Heart left ventricle (tissue), 16 donors: ENCODE results near the gene EVC. TPM values are rescaled to one million over a fixed set of nuclear protein-coding genes. Genes with fewer than 3 reads are reported as not detected.

Source experiments
- ATAC-seq, 4 donors: fragments of 200-7000 bp; cut with Tn5 transposase; one replicate each; pipeline ENCODE4 v1.9.1; 2020 to 2022; ENCODE audit warnings: moderate library complexity in 4 of 4, mild to moderate bottlenecking in 3 of 4, moderate number of reproducible peaks in 1 of 4
- DNase-seq, 5 donors: peaks; one replicate each; pipeline ENCODE4 v3.0.0-alpha.2; 2020
- H3K27ac ChIP-seq, 12 donors: fragments of 200-600 bp; sonication (generic) in 4 of 12; one replicate each; pipeline versions ENCODE4 v1.5.0 to v1.8.0; 2016 to 2022; ENCODE audit warnings: mild to moderate bottlenecking in 2 of 12
- H3K27me3 ChIP-seq, 9 donors: fragments of 200-600 bp; sonication (generic) in 2 of 9; one replicate each; pipeline versions ENCODE4 v1.5.1 to v1.8.0; 2016 to 2022; ENCODE audit warnings: mild to moderate bottlenecking in 3 of 9
- H3K36me3 ChIP-seq, 9 donors: fragments of 200-600 bp; sonication (generic) in 2 of 9; one replicate each; pipeline versions ENCODE4 v1.5.0 to v1.8.0; 2018 to 2022; ENCODE audit warnings: mild to moderate bottlenecking in 2 of 9
- H3K4me1 ChIP-seq, 12 donors: fragments of 200-600 bp; sonication (generic) in 4 of 12; one replicate each; pipeline versions ENCODE4 v1.5.0 to v1.8.0; 2016 to 2022; ENCODE audit warnings: mild to moderate bottlenecking in 3 of 12
- H3K4me3 ChIP-seq, 12 donors: fragments of 200-600 bp; sonication (generic) in 4 of 12; one replicate each; pipeline versions ENCODE4 v1.5.0 to v1.8.0; 2017 to 2022; ENCODE audit warnings: mild to moderate bottlenecking in 9 of 12, moderate library complexity in 4 of 12
- H3K9me3 ChIP-seq, 12 donors: fragments of 200-600 bp; sonication (generic) in 4 of 12; one replicate each; pipeline versions ENCODE4 v1.5.0 to v1.8.0; 2016 to 2022; ENCODE audit warnings: mild to moderate bottlenecking in 1 of 12
- CTCF ChIP-seq, 12 donors: fragments of 200-600 bp; sonication (generic) in 4 of 12; IDR thresholded peaks; one replicate each; pipeline versions ENCODE4 v1.5.0 to v1.8.0; 2018 to 2022; ENCODE audit warnings: antibody characterized with exemption in 12 of 12, mild to moderate bottlenecking in 5 of 12
- POLR2A ChIP-seq, 2 donors: fragments of 450-650 bp; IDR thresholded peaks; one replicate each; pipeline ENCODE4 v1.6.1; 2017; ENCODE audit warnings: antibody characterized with exemption in 2 of 2, mild to moderate bottlenecking in 2 of 2, moderate library complexity in 2 of 2
- WGBS, 4 donors: extraction: QIAGEN DNeasy Blood & Tissue Kit in 2 of 4; methylation state at CpG; one replicate each; pipeline versions ENCODE4 v1.1.5 to v1.1.7; 2013 to 2018; 5-methylcytosine and 5-hydroxymethylcytosine counted together
- intact Hi-C, 10 donors: fragments of 100-400 bp; cut with DNase I; formaldehyde crosslinking; loops; one replicate each; pipeline versions ENCODE4 v1.11.1 to v1.14.2; 2022
- polyA plus RNA-seq, 2 donors: library from polyadenylated mRNA; stranded (reverse); fragments of 200-250 nt; gene quantifications; one replicate each; pipeline ENCODE4 v1.2.3, GENCODE V29; 2013
- total RNA-seq, 9 donors: library from RNA; depleted of rRNA in 2 of 9; stranded (reverse); fragments of >200 nt in 2 of 9; fragmentation: NEBNext Ultra II Directional in 3 of 9; extraction: Animal tissue kit (Norgen Biotek cat#: 25700) in 3 of 9; gene quantifications; one replicate each; pipeline versions ENCODE4 v1.1.0 to v1.2.4, GENCODE V29; 2016 to 2023
- donor health status: ischemic (EF 13 %, LVEDD 7.1; RV severe dilation, severe dysfunction).
- donor health status: healthy with polysubstance abuse.
- donor health status: DM: no; HTN: yes; CAD: no.
- donor health status: DM: no; HTN: no; CAD: no.
- donor health status: ischemic (EF 25% LVEDD 6.9; RV normal size, moderate dysfunction).
- donor health status: ischemic (EF 25% LVEDD 5.7; RV mildly dilated, moderate dysfunction).
- donor health status: healthy.
- donor health status: DM: yes; HTN: yes; CAD: no.
- donor health status: ischemic (EF 35%, LVEDD 5.7; RV mildly dilated, moderate dysfunction).
- donor health status: nonischemic (EF 11% LVEDD 7.7; RV severe dilation, severe dysfunction).
- donor health status: DM: yes; HTN: yes; CAD: no.
- donor health status: PGD.
- donor health status: ischemic (EF 29% LVEDD 5.4; RV normal size, mild dysfunction).
- donor health status: nonischemic (EF 23%, LVEDD 6.1; RV moderate dilation, normal function).

Gene EVC
- total and polyA plus RNA-seq, 11 donors = 2.4 to 11.3 (median 4.1) TPM

DNA sequence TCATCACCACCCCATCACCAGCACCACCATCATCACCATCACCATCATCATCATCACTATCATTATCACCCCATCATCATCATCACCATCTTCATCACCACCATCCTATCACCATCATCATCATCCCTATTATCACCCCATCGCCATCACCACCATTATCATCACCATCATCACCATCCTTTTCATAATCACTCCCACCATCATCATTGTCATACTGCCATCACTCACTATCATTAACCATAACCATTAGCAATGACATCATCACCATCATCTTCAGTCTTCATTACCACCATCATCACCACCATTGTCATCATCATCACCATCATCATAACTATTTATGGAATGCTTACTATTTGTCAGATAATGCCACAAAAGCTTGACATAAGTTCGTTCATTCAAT, 146.2 kb downstream of the EVC start:
- Histone ChIP-seq H3K4me3 (no peak overlapping the region), H3K36me3 (no peaks in the 10 kb centered on the region), H3K27me3 (peaks cover 0 to 4% (median 0%) of the 10 kb centered on the region in 9 donors), H3K4me1 (no peaks in the 10 kb centered on the region), H3K27ac (no peak overlapping the region), H3K9me3 (no peaks in the 10 kb centered on the region)
- intact Hi-C loops = no loop called here
- DNase-seq (no peak), ATAC-seq (no peak)
- 89 to 92% (median 90%) methylated on average over 2 of the region's 2 CpGs for WGBS, 4 donors
- no peak for TF ChIP-seq CTCF (IDR thresholded peaks at IDR 0.05)
- TF ChIP-seq POLR2A (IDR thresholded peaks at IDR 0.05) = no peak

DNA sequence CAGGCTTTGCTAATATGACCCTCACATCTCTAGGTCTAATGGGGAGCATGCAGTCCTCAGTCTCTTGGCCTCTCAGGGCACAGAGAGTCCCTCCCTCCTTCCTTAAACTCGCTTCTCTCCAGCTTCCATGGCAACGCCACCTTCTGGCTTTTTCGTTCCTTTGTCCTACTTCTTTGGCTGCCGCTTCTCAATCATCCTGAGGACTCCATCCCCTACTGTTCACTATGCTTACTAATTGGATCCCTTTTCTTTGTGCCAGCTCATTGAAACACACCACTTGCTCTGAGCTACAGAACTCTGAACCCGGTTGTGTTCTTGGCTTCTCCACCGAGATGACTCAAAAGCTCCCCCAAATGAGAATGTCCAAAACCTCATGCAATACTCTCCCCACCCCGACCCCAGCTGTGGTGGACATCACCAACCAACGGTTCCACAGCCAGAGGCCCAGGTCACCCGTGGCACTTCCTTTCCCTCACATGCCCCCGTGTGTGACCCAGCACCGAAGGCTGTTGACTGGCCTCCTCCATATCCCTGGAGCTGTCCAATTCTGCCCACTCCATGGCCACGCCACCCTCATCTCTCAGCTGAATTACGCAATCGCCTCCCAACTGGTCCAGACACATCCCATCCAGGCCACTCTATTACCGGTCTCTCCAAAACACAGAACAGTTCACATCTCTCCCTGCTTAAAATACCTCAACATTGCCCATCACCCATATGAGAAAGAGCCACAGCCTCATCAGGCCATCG, 147.2 kb downstream of the EVC start:
- peaks cover 0 to 4% (median 0%) of the 10 kb centered on the region in 9 donors for H3K27me3 ChIP-seq
- no peaks in the 10 kb centered on the region for H3K36me3 ChIP-seq
- 89 to 91% (median 90%) methylated on average over 16 of the region's 16 CpGs for WGBS, 4 donors
- no peak overlapping the region for H3K27ac ChIP-seq
- DNase-seq = no peak
- no peak for ATAC-seq
- H3K4me1 ChIP-seq = no peaks in the 10 kb centered on the region
- no peaks in the 10 kb centered on the region for H3K9me3 ChIP-seq
- TF ChIP-seq CTCF (IDR thresholded peaks at IDR 0.05) (no peak), POLR2A (IDR thresholded peaks at IDR 0.05) (no peak)
- no peak overlapping the region for H3K4me3 ChIP-seq
- intact Hi-C loops = no loop called here

DNA sequence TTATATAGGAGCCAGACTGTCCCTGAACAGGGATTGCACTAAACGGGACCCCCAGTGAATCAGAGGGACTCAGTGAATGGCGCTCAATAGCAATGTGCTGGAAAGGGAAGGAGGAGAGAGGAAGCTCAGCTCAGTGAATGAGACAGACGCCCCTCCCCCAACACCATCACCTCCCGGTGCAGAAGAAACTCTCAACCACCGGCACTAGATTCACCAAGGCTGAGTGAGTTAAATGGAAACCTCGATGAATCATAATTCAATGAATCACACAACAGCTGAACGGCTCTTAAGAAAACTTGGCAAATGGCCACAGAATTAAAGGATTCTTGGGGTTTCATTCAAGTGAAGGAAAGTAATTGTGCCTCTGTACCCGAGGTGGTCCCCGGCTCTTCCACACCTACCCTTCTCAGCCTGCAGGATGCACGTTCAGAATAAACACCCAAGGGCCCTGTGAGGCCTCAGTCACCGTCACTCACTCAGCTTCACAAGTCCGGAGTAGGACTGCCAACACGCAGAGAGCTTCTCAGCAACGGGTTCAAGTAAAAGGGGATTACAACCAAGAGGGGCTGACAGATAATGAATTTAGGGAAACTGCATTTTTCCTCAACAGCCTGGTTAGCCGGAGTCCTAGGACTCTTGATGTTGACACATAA, 152.6 kb downstream of the EVC start:
- TF ChIP-seq POLR2A (IDR thresholded peaks at IDR 0.05) (no peak), CTCF (IDR thresholded peaks at IDR 0.05) (no peak)
- H3K4me3 ChIP-seq = no peak overlapping the region
- DNase-seq = no peak
- WGBS, 4 donors = 65 to 70% (median 68%) methylated on average over 14 to 15 of the region's 15 CpGs
- H3K36me3 ChIP-seq = no peaks in the 10 kb centered on the region
- ATAC-seq = no peak
- no peak overlapping the region for H3K27ac ChIP-seq
- intact Hi-C loops = no loop called here
- no peaks in the 10 kb centered on the region for H3K4me1 ChIP-seq
- H3K9me3 ChIP-seq = no peaks in the 10 kb centered on the region
- peaks cover 0 to 5% (median 0%) of the 10 kb centered on the region in 9 donors for H3K27me3 ChIP-seq

Other genes with a start within 250 kb of the EVC start
- gene EVC2, start 2.6 kb upstream of the EVC start, total RNA-seq = 1 to 10 TPM in 4 of 9 donors, under 1 TPM in 5; 0.46 to 3.1 (median 0.99) TPM
- gene EVC2, start 2.6 kb upstream of the EVC start, polyA plus RNA-seq = under 1 TPM; 0.89 to 0.95 TPM
- gene CRMP1, start 181.9 kb downstream of the EVC start, total RNA-seq = 1 to 10 TPM in 3 of 9 donors, under 1 TPM in 6; 0.39 to 2.4 (median 0.93) TPM
- gene CRMP1, start 181.9 kb downstream of the EVC start, polyA plus RNA-seq = 1 to 10 TPM in 1 of 2 donors, under 1 TPM in 1; 0.34 to 1.7 TPM